ENCODE data around the gene CD160. TPM values are rescaled to one million over a fixed set of nuclear protein-coding genes. Genes with fewer than 3 reads are reported as not detected.
"Not testable (repeated sequence)": the region's sequence is repeated elsewhere in the genome, so short reads cannot be mapped to it uniquely, and the experiment has no call there.

CD160 gene
- total RNA-seq, 1 donor from 2014 or later, result not detected

GRCh38 chr1:145759721-145760120 is 40.4 kb downstream of the CD160 start:
- DNase-seq, result no peak

- DNase-seq, result not testable (repeated sequence)
Measured at GRCh38 chr1:145760395-145760949, 41.2 kb downstream of the CD160 start.

GRCh38 chr1:145761498-145761897 is 42.2 kb downstream of the CD160 start:
- not testable (repeated sequence) for DNase-seq

DNA sequence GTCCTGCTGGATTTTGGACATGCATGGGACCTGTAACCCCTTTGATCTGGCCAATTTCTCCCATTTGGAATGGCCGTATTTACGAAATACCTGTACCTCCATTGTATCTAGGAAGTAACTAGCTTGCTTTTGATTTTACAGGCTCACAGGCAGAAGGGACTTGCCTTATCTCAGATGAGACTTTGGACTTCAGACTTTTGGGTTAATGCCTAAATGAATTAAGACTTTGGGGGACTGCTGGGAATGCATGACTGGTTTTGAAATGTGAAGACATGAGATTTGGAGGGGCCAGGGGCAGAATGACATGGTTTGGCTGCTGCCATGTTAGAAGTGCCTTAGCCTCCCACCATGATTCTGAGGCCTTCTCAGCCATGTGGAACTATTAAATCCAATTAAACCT is 42.7 kb downstream of the CD160 start:
- DNase-seq, result not testable (repeated sequence)

- not testable (repeated sequence) for DNase-seq
Measured at GRCh38 chr1:145764231-145764940, 45.1 kb downstream of the CD160 start.

DNA sequence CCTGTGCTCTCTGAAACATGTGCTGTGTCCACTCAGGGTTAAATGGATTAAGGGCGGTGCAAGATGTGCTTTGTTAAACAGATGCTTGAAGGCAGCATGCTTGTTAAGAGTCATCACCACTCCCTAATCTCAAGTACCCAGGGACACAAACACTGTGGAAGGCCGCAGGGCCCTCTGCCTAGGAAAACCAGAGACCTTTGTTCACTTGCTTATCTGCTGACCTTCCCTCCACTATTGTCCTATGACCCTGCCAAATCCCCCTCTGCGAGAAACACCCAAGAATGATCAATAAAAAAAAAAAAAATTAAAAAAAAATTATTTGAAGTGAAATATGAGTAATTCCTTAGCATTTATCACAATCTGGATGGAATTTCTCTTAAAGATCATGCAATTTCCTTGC is 45.8 kb downstream of the CD160 start:
- DNase-seq, result not testable (repeated sequence)

- not testable (repeated sequence) for DNase-seq
Measured at GRCh38 chr1:145765585-145766360, 46.5 kb downstream of the CD160 start.

DNA sequence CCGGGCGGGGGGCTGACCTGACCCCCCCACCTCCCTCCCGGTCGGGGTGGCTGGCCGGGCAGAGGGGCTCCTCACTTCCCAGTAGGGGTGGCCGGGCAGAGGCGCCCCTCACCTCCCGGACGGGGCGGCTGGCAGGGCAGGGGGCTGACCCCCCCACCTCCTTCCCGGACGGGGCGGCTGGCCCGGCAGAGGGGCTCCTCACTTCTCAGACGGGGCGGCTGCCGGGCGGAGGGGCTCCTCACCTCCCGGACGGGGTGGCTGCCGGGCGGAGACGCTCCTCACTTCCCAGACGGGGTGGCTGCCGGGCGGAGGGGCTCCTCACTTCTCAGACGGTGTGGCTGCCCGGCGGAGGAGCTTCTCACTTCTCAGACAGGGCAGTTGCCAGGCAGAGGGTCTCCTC is 47.6 kb downstream of the CD160 start:
- not testable (repeated sequence) for DNase-seq

- DNase-seq, result not testable (repeated sequence)
Measured at GRCh38 chr1:145768004-145768403, 48.7 kb downstream of the CD160 start.

GRCh38 chr1:145771056-145771455 is 51.8 kb downstream of the CD160 start:
- DNase-seq, result no peak

- no peak for DNase-seq
Measured at GRCh38 chr1:145773423-145773822, 54.1 kb downstream of the CD160 start.

DNA sequence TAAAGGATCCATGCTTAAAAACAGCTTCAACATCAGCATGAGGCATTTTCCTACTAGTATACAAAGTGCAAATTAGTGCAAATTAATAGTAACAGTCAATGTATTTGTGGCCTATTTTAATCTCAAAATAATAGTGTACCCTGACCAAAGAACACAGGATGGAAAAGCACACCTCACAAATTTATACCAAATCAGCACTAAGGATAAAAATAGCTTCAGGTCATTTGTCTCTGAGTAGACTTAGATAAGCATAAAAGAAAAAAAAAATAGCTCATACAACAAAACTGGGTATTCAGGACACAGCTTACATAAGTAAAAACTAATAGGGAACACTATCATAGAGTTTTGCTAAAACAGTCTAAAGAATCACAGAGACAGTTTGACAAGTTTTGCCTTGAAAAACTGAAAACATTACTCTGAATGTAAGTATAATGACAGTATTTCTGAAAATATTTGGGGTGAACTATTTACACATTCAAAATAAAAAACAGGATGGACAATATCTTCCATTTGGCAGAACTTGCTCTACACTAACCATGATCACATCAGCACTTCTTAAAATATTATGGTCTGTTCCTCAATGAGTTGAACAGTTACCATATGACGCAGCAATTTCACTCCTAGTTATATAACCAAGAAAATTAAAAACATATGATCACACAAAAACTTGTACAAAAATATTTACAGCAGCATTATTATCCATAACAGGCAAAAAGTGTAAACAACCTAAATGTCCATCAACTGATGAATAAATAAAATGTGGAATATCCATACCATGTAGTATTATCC is 58.3 kb downstream of the CD160 start:
- DNase-seq, result no peak

DNA sequence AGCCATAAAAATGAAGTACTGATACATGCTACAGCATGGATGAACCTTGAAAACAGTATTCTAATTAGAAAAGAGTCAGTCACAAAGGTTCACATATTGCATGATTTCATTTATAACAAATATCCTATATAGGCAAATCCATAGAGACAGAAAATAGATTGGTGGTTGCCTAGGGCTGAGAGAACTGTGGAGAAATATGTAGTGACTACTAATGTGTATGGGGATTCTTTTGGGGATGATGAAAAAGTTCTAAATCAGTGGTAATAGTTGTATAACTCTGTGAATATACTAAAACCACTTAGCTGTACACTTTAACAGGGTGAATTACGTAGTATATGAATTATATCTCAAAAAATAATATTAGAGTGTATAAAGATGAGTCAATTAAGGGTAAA is 58.8 kb downstream of the CD160 start:
- no peak for DNase-seq

- DNase-seq, result peak; percentile 39
Measured at GRCh38 chr1:145782272-145783099, 63.2 kb downstream of the CD160 start.

DNA sequence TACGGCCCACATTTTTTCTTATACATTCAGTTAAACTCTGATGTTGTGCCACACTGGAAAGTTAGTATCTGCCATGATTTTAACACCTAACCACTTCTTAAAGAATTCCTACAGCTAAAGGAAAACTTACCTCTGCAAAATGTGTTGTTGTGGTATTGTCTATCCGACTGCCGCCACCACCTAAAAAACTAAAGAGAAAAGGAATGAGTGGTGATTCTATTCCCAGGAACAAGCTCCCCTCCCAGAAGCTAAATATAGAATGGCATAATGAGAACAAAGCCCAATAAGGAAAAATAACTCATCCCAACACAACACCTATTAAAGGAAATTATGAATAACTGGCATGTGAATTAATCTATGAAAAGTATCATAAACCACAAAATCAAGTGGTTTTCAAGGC is 65.1 kb downstream of the CD160 start:
- no peak for DNase-seq

DNA sequence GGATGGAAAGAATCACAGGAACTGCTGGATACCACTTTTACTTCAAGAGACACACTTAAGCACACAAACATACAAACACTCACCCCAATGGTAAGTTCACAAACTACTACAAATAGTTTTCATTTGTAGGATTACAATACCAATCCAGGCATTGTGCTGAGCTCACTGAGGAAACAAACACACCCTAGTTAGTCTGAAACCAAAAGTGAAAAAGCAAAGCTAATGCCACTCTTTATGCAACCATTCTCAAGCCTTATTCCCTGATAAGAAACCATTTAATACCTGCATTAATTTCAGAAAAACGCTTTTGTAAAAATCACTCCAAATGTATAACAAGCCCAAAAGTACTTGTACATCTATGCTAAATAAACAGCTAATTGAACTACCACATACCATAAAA is 66.2 kb downstream of the CD160 start:
- no peak for DNase-seq

DNA sequence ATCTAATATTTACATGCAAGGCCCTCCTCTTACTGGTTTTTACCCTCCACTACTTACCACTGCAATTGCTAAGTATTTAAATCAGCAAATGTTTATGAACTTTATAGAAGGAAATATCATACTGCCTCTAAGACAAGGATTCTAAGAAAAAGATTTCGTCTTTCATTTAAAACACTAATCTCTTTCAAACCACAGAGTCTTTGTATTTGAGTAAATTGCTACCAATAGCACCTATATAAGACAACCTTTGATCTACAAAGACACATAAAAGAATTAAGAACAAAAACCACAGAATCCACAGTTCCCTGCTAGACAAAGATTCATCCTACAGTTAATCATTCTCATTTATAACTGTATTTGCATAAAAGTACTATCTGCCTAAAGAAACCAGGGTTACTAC is 67.0 kb downstream of the CD160 start:
- DNase-seq, result no peak

DNA sequence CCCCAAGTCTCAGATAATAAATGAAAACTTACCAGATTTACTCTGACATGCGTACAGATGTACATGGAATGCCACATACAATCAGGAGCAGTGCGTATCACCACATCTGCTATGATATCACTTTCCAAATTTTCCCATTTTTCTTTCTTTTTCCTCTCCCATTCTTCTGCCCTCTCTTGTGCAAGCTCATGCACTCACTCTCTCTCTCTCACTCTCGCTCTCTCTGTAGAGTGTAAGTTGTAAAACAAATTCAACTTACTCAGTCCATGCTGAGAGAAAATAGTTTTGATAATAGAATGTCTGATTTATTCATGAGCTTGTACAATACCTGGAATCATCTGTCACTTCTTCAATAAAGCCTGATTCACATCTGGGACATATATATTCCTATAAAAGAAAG is 69.3 kb downstream of the CD160 start:
- no peak for DNase-seq

Data from tongue (tissue), 2 donors.